ENCODE measurements around the gene KCNK5.

DNA sequence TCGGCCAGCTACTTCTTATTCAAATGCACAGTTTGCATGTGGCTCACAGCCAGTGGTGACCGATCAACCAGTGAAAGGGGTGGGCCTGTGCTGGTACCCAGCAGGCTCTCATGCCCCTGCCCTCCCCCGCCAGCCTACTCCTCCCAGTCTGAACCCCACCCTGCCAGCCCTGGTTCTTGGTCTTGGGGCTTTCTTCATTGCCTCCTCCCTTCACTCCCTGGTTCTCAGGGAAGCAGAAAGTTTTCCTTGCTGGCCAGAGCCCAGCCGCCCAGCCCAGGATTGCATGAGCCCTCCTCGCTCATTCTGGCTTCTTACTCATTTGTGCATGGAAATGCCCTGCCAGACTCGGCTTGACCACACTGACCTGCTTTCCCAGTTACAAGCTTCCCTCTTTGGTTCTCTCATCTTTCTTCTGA, 44.1 kb upstream of the KCNK5 start:
- TF ChIP-seq EZH2 (IDR thresholded peaks at IDR 0.05; ENCODE audit: borderline replicate concordance, low read length), result no peak
- TF ChIP-seq, protein P1, sequence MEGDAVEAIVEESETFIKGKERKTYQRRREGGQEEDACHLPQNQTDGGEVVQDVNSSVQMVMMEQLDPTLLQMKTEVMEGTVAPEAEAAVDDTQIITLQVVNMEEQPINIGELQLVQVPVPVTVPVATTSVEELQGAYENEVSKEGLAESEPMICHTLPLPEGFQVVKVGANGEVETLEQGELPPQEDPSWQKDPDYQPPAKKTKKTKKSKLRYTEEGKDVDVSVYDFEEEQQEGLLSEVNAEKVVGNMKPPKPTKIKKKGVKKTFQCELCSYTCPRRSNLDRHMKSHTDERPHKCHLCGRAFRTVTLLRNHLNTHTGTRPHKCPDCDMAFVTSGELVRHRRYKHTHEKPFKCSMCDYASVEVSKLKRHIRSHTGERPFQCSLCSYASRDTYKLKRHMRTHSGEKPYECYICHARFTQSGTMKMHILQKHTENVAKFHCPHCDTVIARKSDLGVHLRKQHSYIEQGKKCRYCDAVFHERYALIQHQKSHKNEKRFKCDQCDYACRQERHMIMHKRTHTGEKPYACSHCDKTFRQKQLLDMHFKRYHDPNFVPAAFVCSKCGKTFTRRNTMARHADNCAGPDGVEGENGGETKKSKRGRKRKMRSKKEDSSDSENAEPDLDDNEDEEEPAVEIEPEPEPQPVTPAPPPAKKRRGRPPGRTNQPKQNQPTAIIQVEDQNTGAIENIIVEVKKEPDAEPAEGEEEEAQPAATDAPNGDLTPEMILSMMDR (conservative IDR thresholded peaks at IDR 0.05 in 1 of 2, IDR thresholded peaks at IDR 0.05 in 1 of 2; ENCODE audit: extremely low read depth in 1 of 2, insufficient read depth in 1 of 2, low read depth in 1 of 2, low read length in 2 of 2), result no peak
